HCT116 (cell line): ENCODE results near the gene BCL7A. TPM values are rescaled to one million over a fixed set of nuclear protein-coding genes. Genes with fewer than 3 reads are reported as not detected.

Experiments
- ATAC-seq: fragments of 200-7000 bp; cut with Tn5 transposase; 2 replicates; pipeline ENCODE4 v1.9.1; 2020; ENCODE audit warnings: mild to moderate bottlenecking, moderate library complexity
- BruUV-seq: library from RNA; stranded (reverse); fragments of 400-500 nt; replicated peaks from 2 replicates; lab custom pipeline; 2021; lab: Mats Ljungman, UMichigan
- CTCF ChIA-PET: fragments of 300-600 bp; sonication (Branson Sonifier 250); formaldehyde crosslinking; loops from one replicate; lab custom pipeline; 2021; ENCODE audit warnings: antibody characterized with exemption; lab: Charles Lee
- POLR2A ChIA-PET: fragments of 300-600, 350-600 bp; sonication (Branson Sonifier 250); formaldehyde crosslinking; loops from one replicate; lab custom pipeline; 2021; ENCODE audit warnings: antibody characterized with exemption; lab: Charles Lee
- RAD21 ChIA-PET, 2 experiments: fragments of 300-600 bp; sonication (Branson Sonifier 250); formaldehyde crosslinking; loops; one replicate each; lab custom pipeline; 2023; ENCODE audit warnings: low total read pairs in 2 of 2; ENCODE audit not compliant: uncharacterized antibody in 2 of 2, unreplicated experiment in 2 of 2, low non-redundant PET in 1 of 2; lab: Charles Lee
- DNase-seq: peaks from one replicate; pipeline ENCODE4 v3.0.0-alpha.2; 2010; ENCODE audit warnings: low read depth, low spot score
- H2AFZ ChIP-seq: fragments of 200-600 bp; shearing (Covaris generic), sonication (generic); 2 replicates; pipeline ENCODE4 v1.6.1; 2017; ENCODE audit warnings: low read depth, mixed run types, mixed read lengths, antibody characterized with exemption, low read length; ENCODE audit not compliant: poor library complexity, severe bottlenecking
- H3K27ac ChIP-seq: 2 replicates; pipeline ENCODE4 v1.5.1; 2012; ENCODE audit warnings: low read depth, low read length
- H3K27me3 ChIP-seq: fragments of 200-600 bp; sonication (generic); 2 replicates; pipeline ENCODE4 v1.6.1; 2016; ENCODE audit warnings: mixed run types, low read length, mixed read lengths; ENCODE audit not compliant: insufficient read depth
- H3K36me3 ChIP-seq, 2 experiments: fragments of 200-500 bp in 1 of 2; fragments of 200-600 bp in 1 of 2; sonication (Bioruptor generic) in 1 of 2; sonication (generic) in 1 of 2; 2 replicates each; pipeline versions ENCODE4 v1.5.1 to v1.6.1; 2014 to 2016; ENCODE audit warnings: low read length in 2 of 2, inconsistent platforms in 1 of 2, mixed read lengths in 1 of 2, mixed run types in 1 of 2; ENCODE audit not compliant: insufficient read depth in 2 of 2, control insufficient read depth in 1 of 2
- H3K4me1 ChIP-seq, 2 experiments: fragments of 200-600 bp in 1 of 2; sonication (generic) in 1 of 2; 2 replicates each; pipeline versions ENCODE4 v1.5.1 to v1.6.1; 2012 to 2017; ENCODE audit warnings: low read length in 2 of 2, inconsistent platforms in 1 of 2, mild to moderate bottlenecking in 1 of 2, mixed read lengths in 1 of 2, mixed run types in 1 of 2, moderate library complexity in 1 of 2; ENCODE audit not compliant: insufficient read depth in 2 of 2, control insufficient read depth in 1 of 2
- H3K4me2 ChIP-seq: fragments of 200-600 bp; sonication (generic); 2 replicates; pipeline ENCODE4 v1.6.1; 2017; ENCODE audit warnings: mixed run types, low read length, mixed read lengths
- H3K4me3 ChIP-seq, 2 experiments: fragments of 200-600 bp in 1 of 2; sonication (generic) in 1 of 2; replicated peaks in 1 of 2; 2 replicates each; pipeline ENCODE4 v1.5.1; 2011 to 2016; ENCODE audit warnings: low read length in 2 of 2, control low read depth in 1 of 2, low read depth in 1 of 2, mild to moderate bottlenecking in 1 of 2, mixed read lengths in 1 of 2, mixed run types in 1 of 2
- H3K79me2 ChIP-seq: fragments of 200-600 bp; sonication (generic); 2 replicates; pipeline ENCODE4 v1.6.1; 2017; ENCODE audit warnings: mild to moderate bottlenecking, mixed run types, low read length, moderate library complexity, mixed read lengths; ENCODE audit not compliant: insufficient read depth
- H3K9ac ChIP-seq: fragments of 200-600 bp; sonication (generic); 2 replicates; pipeline ENCODE4 v1.6.1; 2016; ENCODE audit warnings: low read length, mixed read lengths
- H3K9me2 ChIP-seq: fragments of 200-600 bp; sonication (generic), shearing (Covaris generic); 2 replicates; pipeline ENCODE4 v1.6.1; 2017; ENCODE audit warnings: mixed run types, mild to moderate bottlenecking, moderate library complexity; ENCODE audit not compliant: insufficient read depth
- H3K9me3 ChIP-seq, 2 experiments: fragments of 200-500 bp in 1 of 2; fragments of 200-600 bp in 1 of 2; sonication (Bioruptor generic) in 1 of 2; sonication (generic) in 1 of 2; 2 replicates each; pipeline ENCODE4 v1.6.1; 2014 to 2017; ENCODE audit warnings: low read length in 2 of 2, mixed read lengths in 2 of 2, inconsistent platforms in 1 of 2, low read depth in 1 of 2, mild to moderate bottlenecking in 1 of 2, mixed run types in 1 of 2, moderate library complexity in 1 of 2; ENCODE audit not compliant: control insufficient read depth in 1 of 2, insufficient read depth in 1 of 2
- H4K20me1 ChIP-seq: fragments of 200-600 bp; sonication (generic), shearing (Covaris generic); 2 replicates; pipeline ENCODE4 v1.6.1; 2017; ENCODE audit warnings: mixed run types, mild to moderate bottlenecking, moderate library complexity; ENCODE audit not compliant: insufficient read depth
- CBX3 ChIP-seq: IDR thresholded peaks from 2 replicates; pipeline ENCODE4 v1.6.1; 2012; ENCODE audit warnings: low read depth
- CTCF ChIP-seq, 3 experiments: fragments of 200-600 bp in 1 of 3; sonication (generic) in 1 of 3; IDR thresholded peaks in 2 of 3; conservative IDR thresholded peaks in 1 of 3; 2 replicates each; pipeline ENCODE4 v1.5.1; 2012 to 2017; ENCODE audit warnings: low read depth in 2 of 3, low read length in 2 of 3, antibody characterized with exemption in 1 of 3, borderline replicate concordance in 1 of 3, control low read depth in 1 of 3, mild to moderate bottlenecking in 1 of 3, mixed read lengths in 1 of 3, mixed run types in 1 of 3, moderate library complexity in 1 of 3; ENCODE audit not compliant: insufficient read depth in 1 of 3
- ELF1 ChIP-seq: IDR thresholded peaks from 2 replicates; pipeline ENCODE4 v1.6.1; 2012; ENCODE audit warnings: low read depth, borderline replicate concordance
- EZH2 ChIP-seq: fragments of 200-600 bp; sonication (generic); IDR thresholded peaks from 2 replicates; pipeline ENCODE4 v1.6.1; 2017; ENCODE audit warnings: antibody characterized with exemption, mixed run types
- EZH2phosphoT487 ChIP-seq: fragments of 200-600 bp; IDR thresholded peaks from 2 replicates; pipeline ENCODE4 v1.6.1; 2018; ENCODE audit warnings: antibody characterized with exemption, borderline replicate concordance
- JUND ChIP-seq: IDR thresholded peaks from 2 replicates; pipeline ENCODE4 v1.6.1; 2012
- POLR2AphosphoS5 ChIP-seq: IDR thresholded peaks from 2 replicates; pipeline ENCODE4 v1.6.1; 2011; ENCODE audit warnings: mild to moderate bottlenecking, low read depth, low read length, moderate library complexity
- RAD21 ChIP-seq: IDR thresholded peaks from 2 replicates; pipeline ENCODE4 v1.6.1; 2012; ENCODE audit warnings: low read depth, mild to moderate bottlenecking
- SP1 ChIP-seq: IDR thresholded peaks from 2 replicates; pipeline ENCODE4 v1.6.1; 2012; ENCODE audit warnings: low read depth
- SRF ChIP-seq: IDR thresholded peaks from 2 replicates; pipeline ENCODE4 v1.6.1; 2012; ENCODE audit warnings: low read depth
- TCF7L2 ChIP-seq: IDR thresholded peaks from 2 replicates; pipeline ENCODE4 v1.7.0; 2011; ENCODE audit warnings: borderline replicate concordance, inconsistent platforms; ENCODE audit not compliant: insufficient read depth, insufficient read length; ENCODE audit errors: extremely low read depth
- YY1 ChIP-seq: IDR thresholded peaks from 2 replicates; pipeline ENCODE4 v1.6.1; 2011; ENCODE audit warnings: low read length, low read depth, moderate library complexity, mild to moderate bottlenecking; ENCODE audit not compliant: insufficient replicate concordance; ENCODE audit errors: extremely low read depth
- ZBTB33 ChIP-seq: IDR thresholded peaks from 2 replicates; pipeline ENCODE4 v1.6.1; 2011; ENCODE audit warnings: mild to moderate bottlenecking, low read length, moderate library complexity; ENCODE audit not compliant: insufficient replicate concordance; ENCODE audit errors: extremely low read depth
- ZNF274 ChIP-seq: fragments of 200-500 bp; sonication (Bioruptor generic); IDR thresholded peaks from 2 replicates; pipeline ENCODE4 v1.6.1; 2014; ENCODE audit warnings: mild to moderate bottlenecking, low read depth, low read length, inconsistent platforms
- intact Hi-C: fragments of 100-400 bp; cut with micrococcal nuclease; formaldehyde crosslinking; loops from 2 replicates; pipeline ENCODE4 v1.10.0; 2022
- total RNA-seq: library from RNA; stranded (reverse); gene quantifications from one replicate; pipeline ENCODE4 v1.2.1, GENCODE V29; 2021; ENCODE audit not compliant: unreplicated experiment
- TF ChIP-seq, protein P1 (sequence below): IDR thresholded peaks from 2 replicates; pipeline ENCODE4 v1.6.1; 2012

The BCL7A gene
- total RNA-seq, 1 experiment from 2014 or later = 14.2 TPM

GRCh38 chr12:122006186-122006926 is 15.3 kb upstream of the BCL7A start (continued):
- TF ChIP-seq ZBTB33 = no peak
- no peak for TF ChIP-seq CBX3
- no peak for TF ChIP-seq SP1
- TF ChIP-seq, protein P1, sequence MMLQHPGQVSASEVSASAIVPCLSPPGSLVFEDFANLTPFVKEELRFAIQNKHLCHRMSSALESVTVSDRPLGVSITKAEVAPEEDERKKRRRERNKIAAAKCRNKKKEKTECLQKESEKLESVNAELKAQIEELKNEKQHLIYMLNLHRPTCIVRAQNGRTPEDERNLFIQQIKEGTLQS = no peak
- no peak for TF ChIP-seq RAD21
- no peak for TF ChIP-seq TCF7L2
- no peak for TF ChIP-seq POLR2AphosphoS5
- TF ChIP-seq ELF1 = no peak
- no peak for TF ChIP-seq EZH2
- TF ChIP-seq YY1 = no peak

GRCh38 chr12:122009741-122010140 is 11.9 kb upstream of the BCL7A start:
- Histone ChIP-seq H2AFZ (no peak overlapping the region), H3K27ac (no peak overlapping the region), H3K9ac (no peak overlapping the region), H4K20me1 (no peaks in the 10 kb centered on the region), H3K4me2 (no peak overlapping the region), H3K4me1 (no peaks in the 10 kb centered on the region), H3K36me3 (no peaks in the 10 kb centered on the region), H3K79me2 (no peaks in the 10 kb centered on the region), H3K4me3 (no peak overlapping the region), H3K9me3 (no peaks in the 10 kb centered on the region), H3K9me2 (no peaks in the 10 kb centered on the region), H3K27me3 (no peaks in the 10 kb centered on the region)
- ChIA-PET CTCF (no interaction called here), RAD21 (no interaction called here), POLR2A (no interaction called here)
- ATAC-seq = no peak
- intact Hi-C loops = no loop called here
- DNase-seq = no peak
- BruUV-seq = no TSS peak
- TF ChIP-seq CBX3 (no peak), CTCF (IDR thresholded peaks at IDR 0.05 in 2 of 3, conservative IDR thresholded peaks at IDR 0.05 in 1 of 3; ENCODE audit: borderline replicate concordance in 1 of 3, insufficient read depth in 1 of 3, low read depth in 2 of 3, low read length in 2 of 3) (no peak), TCF7L2 (no peak), JUND (no peak), ZNF274 (no peak), EZH2phosphoT487 (no peak), SRF (no peak), ZBTB33 (no peak), YY1 (no peak)
- TF ChIP-seq, protein P1 = no peak
